Measurements from ENCODE around the gene SALL1. TPM values are rescaled to one million over a fixed set of nuclear protein-coding genes. Genes with fewer than 3 reads are reported as not detected.

The SALL1 gene
- total RNA-seq, 4 donors from 2014 or later = 0.08 TPM; not detected in 2

DNA sequence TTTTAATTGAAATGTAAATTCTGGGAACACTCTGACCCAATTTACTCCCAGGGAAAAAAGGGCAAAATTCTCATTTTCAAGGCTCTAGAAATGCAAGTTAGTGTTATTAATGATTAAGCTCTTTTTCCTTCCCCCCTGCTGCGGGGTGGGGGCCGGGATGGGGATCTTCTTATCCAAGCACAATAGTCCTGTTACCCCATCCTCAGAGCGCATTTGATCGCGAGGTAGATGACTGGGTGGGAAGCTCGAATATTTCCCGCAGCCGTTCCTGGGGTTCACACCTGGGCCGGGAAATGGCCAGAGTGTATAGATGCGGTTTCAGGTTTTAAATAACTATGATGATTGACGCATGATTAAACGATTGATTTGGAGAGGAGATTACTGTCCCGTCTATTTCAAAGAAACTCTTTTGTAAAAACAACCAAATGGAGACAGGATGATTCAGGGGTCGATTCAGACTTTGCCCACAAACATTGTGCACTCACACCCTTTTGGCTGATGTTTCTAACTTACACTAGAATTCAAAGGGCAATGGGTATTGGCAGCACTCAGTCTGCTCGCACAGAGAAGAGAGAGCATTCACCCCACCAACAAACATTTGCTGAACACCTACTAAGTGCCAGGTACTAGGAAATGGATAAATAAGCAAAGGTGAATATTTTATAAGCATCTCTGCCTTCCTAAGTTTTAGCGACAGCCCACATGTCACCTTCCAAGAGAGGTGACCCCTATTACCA lies 55.0 kb downstream of the SALL1 start:
- H3K4me1 ChIP-seq = no peaks in the 10 kb centered on the region
- TF ChIP-seq, protein P1, sequence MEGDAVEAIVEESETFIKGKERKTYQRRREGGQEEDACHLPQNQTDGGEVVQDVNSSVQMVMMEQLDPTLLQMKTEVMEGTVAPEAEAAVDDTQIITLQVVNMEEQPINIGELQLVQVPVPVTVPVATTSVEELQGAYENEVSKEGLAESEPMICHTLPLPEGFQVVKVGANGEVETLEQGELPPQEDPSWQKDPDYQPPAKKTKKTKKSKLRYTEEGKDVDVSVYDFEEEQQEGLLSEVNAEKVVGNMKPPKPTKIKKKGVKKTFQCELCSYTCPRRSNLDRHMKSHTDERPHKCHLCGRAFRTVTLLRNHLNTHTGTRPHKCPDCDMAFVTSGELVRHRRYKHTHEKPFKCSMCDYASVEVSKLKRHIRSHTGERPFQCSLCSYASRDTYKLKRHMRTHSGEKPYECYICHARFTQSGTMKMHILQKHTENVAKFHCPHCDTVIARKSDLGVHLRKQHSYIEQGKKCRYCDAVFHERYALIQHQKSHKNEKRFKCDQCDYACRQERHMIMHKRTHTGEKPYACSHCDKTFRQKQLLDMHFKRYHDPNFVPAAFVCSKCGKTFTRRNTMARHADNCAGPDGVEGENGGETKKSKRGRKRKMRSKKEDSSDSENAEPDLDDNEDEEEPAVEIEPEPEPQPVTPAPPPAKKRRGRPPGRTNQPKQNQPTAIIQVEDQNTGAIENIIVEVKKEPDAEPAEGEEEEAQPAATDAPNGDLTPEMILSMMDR (IDR thresholded peaks at IDR 0.05) = no peak
- peaks cover 5% of the 10 kb centered on the region for H3K27me3 ChIP-seq
- no peak overlapping the region for H3K4me3 ChIP-seq
- H3K27ac ChIP-seq = no peak overlapping the region
- WGBS = 61% methylated on average over 16 of the region's 16 CpGs
- DNase-seq (ENCODE audit: low spot score in 2 of 2) = no peak
- H3K36me3 ChIP-seq = no peaks in the 10 kb centered on the region
- H3K9me3 ChIP-seq = no peaks in the 10 kb centered on the region

DNA sequence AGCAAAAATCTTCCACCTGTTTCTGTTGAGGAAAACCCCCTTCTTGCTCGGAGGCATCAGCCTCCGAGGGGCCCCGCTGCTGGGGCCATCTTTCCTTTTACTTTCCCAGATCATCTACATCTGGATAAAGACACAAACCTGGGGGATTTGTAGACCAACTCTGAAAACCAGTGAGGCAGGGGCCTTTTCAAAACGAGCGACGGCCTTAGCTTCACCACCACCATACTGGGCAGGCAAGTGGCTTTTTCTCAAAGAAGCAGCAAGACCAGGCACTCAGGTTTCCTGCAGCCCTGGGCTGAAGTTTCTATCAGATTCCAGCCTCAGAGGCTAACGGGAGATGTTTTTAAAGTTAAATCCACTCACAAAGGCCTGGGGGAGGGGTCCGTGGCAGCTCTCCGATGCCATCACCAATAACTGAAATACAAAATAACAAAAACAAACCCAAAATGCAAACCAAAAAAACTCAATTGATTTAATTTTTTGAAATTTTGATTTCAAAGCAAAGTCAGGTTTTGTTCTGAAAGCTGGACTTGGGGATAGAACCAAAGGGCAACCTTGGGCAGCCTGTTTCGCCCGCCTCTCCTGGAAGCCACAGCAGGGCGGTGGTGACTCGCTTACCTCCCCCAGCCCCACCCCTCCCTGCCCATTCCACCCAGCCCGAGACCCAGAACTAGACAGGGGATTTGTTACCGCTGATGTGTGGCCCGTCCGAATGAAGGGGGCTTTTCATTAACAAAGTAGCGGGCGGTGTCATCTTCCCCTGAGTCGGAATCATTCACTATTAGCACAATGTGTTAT lies 55.8 kb downstream of the SALL1 start:
- no peak for TF ChIP-seq POLR2AphosphoS5 (IDR thresholded peaks at IDR 0.05)
- TF ChIP-seq, protein P1 (IDR thresholded peaks at IDR 0.05) = no peak
- no peak for DNase-seq (ENCODE audit: low spot score in 2 of 2)

DNA sequence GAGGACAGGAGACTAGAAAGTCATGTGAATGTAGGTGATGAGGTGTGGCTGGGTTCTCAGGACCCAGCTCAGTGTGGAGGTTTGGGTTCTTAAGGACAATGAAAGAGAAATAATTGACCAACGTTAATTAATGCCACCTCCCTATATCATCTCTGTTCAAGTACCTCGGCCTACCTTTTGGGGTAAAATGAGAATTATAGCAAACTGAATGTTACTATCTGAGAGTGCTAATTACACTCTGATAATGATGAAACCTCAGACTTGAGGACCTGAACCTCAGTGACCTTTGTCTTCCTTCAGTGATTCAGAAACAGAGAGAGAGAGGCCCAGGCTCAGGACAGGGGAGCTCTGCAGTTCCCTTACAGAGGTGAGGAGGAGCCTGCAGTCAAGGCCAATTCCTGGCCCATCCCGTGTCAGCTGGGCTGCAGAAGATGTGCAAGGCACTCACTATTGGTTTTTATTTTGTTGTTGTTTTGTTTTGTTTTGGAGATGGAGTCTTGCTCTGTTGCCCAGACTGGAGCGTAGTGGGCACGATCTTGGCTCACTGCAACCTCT lies 57.3 kb downstream of the SALL1 start:
- Histone ChIP-seq H3K4me3 (no peak overlapping the region), H3K27me3 (no peaks in the 10 kb centered on the region), H3K36me3 (no peaks in the 10 kb centered on the region), H3K4me1 (no peaks in the 10 kb centered on the region), H3K27ac (no peak overlapping the region), H3K9me3 (no peaks in the 10 kb centered on the region)
- no peak for DNase-seq (ENCODE audit: low spot score in 2 of 2)
- TF ChIP-seq POLR2AphosphoS5 (IDR thresholded peaks at IDR 0.05) = no peak
- TF ChIP-seq POLR2A (IDR thresholded peaks at IDR 0.05) = no peak
- TF ChIP-seq, protein P1 (IDR thresholded peaks at IDR 0.05) = no peak
- no peak for TF ChIP-seq EP300 (IDR thresholded peaks at IDR 0.05)
- 55% methylated on average over 5 of the region's 5 CpGs for whole genome bisulfite sequencing

More for the DNA sequence above, 55.8 kb downstream of the SALL1 start:
- Histone ChIP-seq H3K9me3 (no peaks in the 10 kb centered on the region), H3K4me3 (no peak overlapping the region), H3K27me3 (peaks cover 5% of the 10 kb centered on the region), H3K4me1 (no peaks in the 10 kb centered on the region), H3K36me3 (no peaks in the 10 kb centered on the region), H3K27ac (no peak overlapping the region)
- WGBS = 45% methylated on average over 20 of the region's 20 CpGs

Data from suprapubic skin (tissue), 4 donors.